Hematopoietic multipotent progenitor cell treated with erythropoietin and hydrocortisone succinate and interleukin-3 and kit ligand, for 4 days (in vitro differentiated cells): ENCODE data around the gene PRR18.

Experiments
- DNase-seq: peaks from one replicate; pipeline ENCODE4 v3.0.0-alpha.2; 2015

PRR18 gene

DNA sequence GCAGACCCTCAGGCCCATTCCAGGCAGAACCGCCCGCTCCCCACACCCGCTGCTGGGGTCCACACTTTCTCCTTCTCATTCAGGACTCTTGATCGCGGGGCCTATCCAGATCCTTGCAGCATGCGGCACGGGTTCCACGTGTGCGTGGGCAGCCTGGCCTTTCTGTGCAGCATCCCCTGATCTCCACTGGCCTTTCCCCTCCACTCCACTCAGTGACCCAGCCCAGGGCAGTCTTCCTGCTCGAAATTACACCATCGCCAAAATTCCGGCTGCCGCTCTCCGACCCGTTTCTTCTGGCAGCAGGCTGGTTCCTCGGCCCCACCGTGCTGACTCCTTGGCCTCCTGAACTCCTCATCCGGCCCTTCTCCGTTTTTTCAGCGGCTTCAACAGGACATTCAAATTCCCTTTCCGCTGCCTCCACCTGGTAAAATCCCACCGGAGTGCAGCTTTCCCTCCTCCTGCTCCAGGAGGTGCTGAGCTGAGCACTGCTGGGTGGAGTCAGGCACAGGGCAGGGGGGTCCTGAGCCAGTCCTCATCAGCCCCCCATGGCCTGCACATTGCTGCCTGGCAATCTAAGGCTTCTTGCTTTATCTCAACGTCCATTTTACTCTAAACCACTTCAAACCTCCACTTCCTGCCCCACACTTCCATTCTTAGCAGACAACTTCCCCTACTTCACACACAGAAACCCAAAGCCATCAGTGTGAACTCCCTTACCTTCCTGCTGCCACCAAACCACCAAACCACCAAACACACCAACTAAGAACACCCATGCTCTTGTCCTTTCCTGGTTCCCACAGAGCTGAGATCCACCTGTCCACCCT, 25.2 kb upstream of the PRR18 start:
- peak; percentile 73 for DNase-seq

DNA sequence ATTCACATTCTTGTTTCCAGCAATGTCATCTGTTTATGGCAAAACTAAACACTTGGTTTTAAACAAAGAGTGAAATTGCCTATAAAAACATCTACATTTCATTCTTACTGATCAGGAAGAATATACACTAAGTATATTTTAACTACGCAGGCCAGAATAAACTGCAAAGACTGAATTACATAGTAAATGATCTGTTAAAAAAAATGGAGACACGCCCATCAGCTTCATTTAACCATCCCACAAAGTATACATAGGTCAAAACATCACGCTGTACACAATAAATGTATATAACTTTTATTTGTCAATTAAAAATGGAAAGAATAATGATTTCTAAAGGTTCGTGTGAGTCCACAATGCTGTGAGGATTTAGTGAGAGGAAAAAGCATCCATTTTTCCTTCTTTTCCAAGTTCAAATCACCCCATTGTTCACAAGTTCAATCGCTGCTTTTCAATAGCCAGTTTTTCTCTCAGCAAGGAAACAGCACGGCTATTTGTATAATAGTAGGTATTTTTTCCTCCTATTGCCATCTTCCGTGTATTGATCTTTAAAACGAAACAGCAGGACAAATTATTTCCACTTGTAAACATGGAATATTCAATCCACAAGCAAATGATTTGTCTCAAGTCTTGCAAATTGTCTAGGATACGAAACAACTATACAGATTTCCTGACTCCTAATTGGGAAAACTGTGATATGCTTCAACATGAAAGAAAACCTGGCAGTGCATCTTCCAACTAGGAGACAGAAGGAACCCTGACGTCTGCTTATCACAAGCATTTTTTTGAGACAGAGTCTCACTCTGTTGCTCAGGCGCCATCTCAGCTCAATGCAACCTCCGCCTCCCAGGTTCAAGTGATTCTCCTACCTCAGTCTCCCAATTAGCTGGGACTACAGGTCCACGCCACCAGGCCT, 23.6 kb upstream of the PRR18 start:
- no peak for DNase-seq

DNA sequence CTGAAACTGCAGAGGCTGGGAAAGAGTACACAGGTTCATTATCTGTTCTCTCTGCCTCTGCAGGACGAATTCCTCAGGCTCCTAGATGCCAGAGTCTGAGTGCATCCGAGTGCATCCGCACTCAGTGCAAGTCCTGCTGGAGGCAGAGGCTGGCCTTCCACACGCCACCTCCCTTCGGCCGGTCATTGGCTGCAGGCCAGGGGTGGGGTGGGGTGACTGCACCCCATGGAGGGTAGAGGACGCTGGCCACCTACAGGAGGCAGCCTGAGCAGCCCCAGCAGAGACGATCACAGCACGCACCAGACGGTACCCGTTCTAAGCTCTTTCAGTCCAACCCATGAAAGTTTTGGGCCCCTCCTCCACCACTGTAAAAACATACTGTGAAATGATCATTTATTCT, 22.4 kb upstream of the PRR18 start:
- no peak for DNase-seq

DNA sequence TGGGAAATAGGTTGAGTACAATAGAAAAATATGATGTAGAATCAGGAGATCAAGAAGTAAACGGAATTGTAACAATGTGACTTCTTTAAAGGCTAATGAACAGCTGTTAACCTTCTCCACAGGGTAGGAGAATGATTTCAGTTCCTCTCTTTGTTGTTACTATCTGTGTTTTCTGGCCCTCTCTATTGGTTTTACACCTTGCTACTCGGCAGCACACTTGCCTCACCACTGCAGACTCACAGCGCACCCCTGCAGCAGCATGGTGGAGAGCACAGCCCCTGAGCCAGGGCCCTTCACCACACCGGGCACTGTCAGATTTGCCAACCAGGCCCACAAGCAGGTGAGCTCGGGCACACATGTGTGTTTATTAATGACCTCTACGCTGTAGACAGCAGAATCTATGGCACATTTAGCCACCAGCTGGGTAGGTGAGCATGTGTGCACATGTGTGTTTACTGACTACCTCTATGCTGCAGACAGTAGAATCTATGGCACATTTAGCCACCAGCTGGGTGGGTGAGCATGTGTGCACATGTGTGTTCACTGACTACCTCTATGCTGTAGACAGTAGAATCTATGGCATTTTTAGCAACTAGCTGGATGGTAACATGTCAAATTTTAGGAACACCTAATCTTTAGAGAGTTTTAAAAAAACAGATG, 17.3 kb upstream of the PRR18 start:
- no peak for DNase-seq

DNA sequence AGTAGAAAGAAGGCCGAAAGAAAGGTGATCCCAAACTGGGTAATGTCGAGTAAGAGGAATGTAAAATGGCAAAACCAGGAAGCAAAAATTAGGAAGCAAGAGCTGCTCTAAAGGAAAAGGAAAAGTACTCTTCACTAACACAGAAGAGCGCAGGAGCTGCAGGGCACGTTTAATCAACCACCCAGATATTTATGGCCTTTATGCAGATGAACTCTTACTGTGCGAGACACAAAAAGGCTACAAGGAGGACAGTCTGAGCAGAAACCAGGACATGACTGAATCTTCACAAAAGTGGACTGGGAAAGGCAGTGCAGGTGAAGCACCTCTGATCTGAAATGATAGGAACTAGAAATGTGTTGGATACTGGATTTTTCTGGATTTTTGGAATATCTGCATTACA, 15.2 kb upstream of the PRR18 start:
- no peak for DNase-seq

DNA sequence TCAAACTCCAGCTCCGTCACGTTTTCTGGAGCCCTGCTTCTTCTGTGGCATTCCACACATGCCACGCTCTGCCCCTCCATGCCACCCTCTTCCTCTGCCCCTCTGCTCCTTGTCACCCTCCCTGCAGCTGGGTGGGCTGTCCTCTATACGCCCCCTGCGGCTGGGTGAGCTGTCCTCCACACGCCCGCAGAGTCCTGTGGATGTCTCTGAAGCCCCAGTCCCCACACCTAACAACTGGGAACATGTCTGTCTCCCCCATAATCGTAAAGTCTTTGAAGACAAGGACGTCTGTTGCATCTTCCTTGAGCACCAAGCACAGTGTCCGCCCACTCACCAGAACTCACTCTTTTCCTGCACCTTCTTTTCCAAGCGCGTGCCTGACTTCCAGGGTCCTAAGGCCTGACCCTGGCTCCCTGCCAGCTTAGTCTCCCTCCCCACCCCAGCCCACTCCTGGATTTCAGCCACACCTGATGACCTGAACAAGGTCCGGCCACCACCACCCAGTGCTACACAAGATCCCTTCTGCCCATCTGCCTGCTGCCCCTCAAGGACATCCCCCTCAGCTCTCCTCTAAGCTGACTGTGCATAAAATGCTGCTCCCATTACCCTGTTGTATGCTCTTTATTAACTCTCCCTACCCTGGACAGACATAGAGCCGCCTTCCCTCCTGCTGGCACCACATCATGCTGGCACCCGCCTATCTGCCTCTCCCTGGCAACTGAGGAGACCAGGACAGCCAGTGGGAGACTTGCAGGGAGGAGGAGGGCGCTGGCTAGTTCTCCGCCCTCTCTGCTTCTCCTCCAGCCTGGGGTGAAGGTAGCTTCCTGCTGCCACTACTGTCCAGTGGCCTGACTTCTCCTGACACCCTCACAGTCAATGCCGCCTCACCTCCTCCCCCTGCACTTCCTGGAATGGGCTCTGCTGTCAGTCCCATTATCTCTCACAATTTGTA, 10.7 kb upstream of the PRR18 start:
- DNase-seq, result peak; percentile 32

DNA sequence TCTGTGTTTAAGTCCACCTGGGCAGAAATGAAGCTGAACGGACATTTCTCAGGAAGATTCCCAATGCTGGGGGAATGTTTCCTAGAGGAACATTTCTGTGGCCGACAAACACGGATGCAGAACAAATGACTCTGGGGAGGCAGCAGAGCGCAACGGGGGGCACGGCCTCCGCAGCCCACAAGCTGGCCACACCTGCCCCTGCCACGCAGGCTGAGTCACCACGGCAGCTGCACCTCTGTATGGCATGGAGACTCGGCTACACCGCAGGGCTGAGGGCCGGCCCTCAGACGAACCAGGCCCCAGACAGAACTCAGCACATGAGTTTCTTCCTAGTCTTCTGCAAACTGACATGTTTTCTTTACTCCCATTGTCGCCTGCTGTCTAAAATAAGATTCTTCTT, 10.0 kb upstream of the PRR18 start:
- no peak for DNase-seq

DNA sequence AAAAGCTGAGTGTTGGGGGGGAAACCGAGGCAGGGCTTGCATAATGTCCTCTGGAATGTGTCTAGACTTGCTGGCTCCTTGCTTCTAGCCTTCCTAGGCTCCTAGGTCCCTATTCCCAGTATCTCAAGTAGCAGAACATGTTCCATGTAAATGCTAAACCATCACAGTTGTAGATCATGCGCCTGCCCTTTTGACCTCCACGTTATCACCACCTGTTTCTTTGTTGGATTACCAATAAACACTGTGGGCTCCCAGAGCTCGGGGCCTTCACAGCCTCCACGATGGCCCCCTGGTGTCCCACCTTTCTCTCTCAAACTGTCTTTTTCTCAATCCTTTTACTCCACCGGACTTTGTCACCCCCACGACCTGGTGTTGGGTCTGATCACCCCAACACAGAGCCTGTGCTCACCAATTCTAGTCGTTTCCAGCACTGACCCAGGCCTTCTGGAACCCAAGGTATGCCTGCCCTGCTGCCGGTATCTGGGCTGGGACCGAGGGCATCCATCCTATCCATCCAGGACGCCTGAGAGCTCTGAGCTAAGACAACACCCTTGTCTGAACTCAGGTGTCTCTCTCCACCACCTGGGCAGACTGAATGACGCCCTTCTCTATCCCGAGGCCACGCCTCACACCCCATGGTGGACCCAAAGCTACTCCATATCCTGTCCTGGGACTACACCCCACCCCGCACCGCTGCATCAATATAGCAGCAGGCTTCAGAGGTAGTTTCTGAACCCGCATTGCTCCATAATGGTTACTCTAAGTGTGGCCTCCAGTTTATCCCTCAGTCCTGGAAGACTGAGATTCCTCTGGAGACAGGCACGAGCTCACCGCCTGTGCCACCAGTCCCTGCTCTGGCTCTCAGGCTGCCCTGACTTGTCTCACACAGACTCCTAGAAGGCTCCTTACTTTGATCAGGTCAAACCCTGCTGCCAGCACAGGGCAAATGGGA, 9.3 kb upstream of the PRR18 start:
- no peak for DNase-seq

DNA sequence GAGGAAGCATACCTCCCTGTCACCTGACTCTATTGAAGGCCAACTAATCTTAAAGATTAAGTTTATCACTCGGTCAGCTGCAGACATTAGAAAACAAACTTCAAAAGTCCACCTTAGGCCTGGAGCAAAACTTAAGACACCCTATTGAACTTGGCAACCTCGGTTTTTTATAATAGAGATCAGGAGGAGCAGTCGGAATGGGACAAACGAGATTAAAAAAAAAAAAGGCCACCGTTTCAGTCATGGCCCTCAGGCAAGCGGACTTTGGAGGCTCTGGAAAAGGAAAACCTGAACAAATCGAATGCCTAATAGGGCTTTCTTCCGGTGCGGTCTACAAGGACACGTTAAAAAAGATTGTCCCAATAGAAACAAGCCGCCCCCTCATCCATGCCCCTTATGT, 7.2 kb upstream of the PRR18 start:
- DNase-seq, result no peak

DNA sequence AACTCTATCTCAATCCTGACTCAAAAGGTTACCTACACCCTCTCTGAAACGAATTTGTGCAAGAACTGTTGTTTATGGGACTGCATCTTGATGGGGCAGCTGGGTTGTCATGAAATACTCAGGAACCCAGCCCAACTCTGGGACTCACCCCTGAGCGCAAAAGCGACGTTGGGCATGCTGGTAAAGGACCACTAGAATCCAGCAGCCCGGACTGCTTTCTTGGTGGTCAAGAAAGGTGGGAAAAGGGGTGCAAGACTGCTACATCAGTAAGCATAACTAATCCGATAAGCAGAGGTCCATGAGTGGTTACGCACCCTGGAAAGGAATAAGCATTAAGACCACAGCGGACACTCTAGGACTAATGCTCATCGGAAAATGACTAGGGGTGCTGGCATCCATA, 6.3 kb upstream of the PRR18 start:
- no peak for DNase-seq

DNA sequence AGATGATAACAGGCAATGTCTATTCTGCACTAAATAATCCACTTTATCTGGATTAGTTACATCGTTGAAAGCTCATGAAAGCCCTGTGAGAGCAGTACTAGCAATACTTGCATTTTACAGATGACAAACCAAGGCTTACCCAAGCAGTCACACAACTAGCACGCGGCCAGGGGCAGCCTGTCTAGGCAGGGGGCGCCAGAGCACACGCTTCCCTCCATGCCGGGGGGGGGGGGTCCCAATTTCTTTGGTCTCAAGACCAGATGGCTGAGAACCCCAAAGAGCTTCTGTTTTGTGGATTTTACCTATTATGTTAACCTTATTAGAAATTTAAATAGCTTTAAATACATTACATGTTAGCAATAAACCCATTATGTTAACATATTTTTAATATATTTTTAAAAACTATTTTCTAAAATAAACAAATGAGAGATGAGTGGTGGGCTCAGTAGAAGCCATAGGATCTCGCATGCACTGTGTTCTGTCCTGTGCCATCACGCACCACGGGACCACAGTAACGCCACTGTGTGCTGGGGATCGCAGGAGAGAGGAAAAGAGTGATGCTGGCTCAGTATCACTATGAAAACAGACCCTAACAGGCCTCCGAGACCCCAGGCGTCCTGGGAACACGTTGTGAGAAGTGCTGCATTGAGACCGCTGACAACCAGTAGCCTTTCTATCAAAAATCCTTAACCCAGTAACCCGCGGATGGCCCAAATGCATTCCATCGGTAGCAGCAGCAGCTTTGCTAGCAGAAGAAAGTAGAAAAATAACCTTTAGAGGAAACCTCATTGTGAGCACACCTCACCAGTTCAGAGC, 5.3 kb upstream of the PRR18 start:
- peak; percentile 83 for DNase-seq

DNA sequence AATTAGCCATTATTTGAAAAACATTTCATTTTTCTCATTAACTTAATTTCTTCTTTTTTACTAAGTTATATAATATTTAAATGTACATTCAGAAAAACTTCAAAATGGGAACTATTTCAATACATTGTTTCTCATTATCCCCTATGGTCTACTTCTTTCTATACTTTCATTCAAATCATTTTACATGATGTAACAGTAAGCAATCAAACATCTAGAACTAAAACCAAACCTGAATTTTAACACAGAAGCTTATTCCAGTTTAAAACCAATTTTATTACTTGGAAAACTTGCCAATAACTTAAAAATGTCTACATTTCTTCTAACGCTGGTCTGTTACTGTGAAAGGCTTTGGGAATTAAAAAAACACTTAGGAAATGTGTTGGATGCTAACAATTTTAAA, 4.6 kb upstream of the PRR18 start:
- no peak for DNase-seq

DNA sequence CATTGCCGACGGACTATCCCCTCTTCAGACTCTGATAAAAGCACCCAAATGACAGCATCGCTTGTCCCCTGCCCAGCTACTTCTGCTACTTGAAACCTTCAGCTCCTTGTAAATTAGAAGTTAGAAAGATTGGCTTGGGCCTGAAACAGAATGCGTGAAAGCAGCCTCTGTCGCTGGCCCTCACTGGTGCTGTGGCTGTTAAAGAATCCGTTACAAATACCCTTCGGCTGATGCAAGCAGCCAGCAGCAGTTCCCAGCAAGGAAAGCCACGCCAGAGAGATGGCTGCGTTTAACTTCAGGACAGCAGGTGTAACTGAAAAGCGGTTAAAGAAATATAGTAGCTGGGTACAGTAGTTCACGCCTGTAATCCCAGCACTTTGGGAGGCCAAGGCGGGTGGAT, 2.4 kb upstream of the PRR18 start:
- DNase-seq, result no peak

DNA sequence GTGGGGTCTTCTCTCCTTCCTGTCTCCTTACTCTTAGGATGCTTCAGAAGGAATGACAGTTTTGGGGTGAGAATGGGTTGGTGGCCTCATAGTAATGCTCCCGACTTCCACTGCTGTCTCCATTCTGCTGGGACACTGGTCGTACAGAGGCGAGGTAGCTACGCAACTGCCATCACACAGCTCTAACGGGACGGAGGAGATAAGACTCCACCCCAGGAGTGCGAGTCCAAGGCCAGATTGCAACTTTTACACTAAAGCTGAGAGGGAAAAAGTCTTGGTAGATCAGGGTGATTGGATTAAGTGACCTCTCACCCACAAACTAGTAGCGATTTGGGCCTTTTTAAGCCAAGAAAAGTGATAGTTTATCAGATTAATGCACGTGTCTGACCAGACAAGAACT, 1.8 kb upstream of the PRR18 start:
- no peak for DNase-seq

DNA sequence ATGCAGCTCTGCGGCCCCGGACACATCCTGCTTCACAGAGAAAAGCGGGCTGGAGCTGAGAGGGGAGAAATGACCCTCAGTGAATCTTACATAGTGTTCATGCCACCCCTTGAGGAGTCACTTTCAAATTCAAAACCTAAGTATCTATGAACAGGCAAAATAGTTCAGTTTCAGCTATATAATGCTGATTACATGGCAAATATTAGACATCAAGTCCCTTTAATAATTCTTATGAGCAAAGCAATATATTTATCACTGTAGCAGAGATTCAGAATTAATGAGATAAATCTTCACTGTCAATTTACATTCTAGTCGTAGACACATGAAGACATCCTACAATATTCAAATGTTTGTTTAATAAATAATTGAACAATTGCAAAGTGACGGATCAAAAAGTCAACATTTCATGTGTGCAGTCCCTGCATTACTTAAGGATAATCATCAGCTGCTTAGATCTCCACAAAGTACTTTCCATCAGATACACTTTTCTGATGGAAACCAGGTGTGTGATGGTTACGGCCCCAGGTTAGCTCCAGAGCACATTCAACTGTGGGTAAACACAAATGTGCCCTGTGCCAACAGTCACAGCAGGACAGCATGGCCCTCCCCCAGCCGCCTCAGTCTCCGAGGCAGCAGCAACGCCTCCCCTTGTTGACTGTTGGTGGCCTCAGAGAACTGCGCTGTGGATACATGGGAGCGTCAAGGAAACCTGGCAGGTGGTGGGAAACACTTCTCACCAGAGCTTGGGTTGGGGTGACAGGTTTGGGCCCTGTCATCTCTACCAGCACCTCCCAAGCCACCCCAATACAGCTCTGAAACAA, 787 bp upstream of the PRR18 start:
- DNase-seq, result no peak

DNA sequence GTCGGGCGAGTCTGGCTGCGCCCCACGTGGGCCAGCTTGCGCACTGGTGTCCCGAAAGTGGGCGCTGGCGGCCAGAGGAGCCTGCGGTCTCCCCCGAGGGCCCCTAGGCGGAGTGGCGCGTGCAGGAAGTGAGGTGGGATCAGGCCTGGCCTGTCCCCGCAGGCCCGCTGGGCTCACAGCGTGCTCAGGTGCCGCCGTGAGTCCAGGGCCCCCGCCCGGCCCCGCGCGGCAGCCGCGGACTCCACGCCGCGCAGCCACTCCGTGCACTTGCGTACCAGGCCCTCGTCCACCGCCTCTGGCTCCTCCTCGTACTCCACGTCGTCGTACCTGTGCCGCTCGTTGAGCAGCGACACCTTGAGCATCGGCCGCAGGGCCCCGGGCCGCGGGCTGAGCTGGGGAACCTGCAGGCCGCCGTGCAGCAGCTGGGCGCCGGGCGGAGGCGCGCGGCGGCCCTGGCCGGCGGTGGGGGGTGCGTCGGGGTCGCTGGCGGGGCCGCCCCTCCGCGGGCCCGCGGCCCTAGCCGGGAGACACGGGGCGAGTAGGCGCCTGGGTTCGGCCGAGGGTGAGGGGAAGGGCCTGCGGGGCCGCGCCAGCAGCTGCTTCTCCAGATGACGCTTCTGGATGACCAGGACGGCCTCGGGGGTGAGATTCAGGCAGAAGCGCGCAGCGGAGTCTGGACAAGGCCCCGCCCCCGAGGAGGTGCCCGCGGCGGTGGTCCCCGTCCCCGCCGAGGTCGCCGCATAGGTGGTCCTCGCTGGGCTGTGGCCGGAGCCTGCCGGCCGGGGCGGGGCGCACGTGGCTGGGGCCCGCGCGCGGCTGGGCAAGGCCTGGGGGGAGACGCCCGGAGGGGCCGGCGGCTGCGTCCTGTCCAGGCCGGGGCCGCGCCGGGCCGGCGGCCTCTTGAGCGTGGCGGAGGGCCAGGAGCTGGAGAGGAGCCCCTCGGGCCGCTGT, 835 bp downstream of the PRR18 start:
- no peak for DNase-seq

DNA sequence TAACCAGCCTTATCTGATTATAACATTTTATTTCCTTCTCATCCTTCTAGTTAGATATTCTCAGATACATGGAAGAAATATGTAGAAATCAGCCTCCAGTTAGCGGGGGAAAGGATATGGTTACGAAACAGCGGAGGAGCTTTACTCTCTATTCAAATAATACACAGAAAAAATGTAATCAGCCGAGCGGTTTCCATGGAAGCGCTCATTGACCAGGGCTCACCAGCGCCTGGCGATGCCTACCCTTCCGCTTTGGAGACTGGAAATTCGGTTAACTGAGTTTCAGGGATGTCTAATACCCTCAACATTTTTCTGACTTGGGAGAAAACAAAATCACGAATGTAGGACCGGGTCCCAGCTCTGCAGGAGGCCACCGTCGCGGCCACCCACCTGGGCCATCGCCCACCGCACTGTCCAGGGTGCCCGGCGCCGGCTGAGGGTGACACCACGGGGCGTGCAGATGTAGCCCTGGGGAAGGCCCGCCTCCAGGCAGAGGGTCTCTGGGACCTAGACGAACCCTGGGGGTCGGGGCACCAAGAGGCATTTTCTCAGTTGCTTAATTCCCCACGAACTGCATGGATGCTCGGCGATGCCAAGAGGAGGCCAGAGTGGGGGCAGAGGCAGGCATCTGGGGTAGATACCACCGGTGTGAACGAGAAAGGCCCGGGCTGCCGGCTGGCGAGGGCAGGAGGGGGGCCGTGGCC, 1.7 kb downstream of the PRR18 start:
- DNase-seq, result no peak
